ENCODE measurements around the gene PHF13. TPM values are rescaled to one million over a fixed set of nuclear protein-coding genes. Genes with fewer than 3 reads are reported as not detected.

PHF13 gene
- total RNA-seq, 4 donors from 2014 or later, result 6.7 to 12.1 (median 8.7) TPM

- Histone ChIP-seq H3K27me3 (no peaks in the 10 kb centered on the region), H3K27ac (no peak overlapping the region), H3K36me3 (peaks cover 75 to 100% (median 75%) of the 10 kb centered on the region in 3 donors), H3K4me3 (no peak overlapping the region), H3K9me3 (no peaks in the 10 kb centered on the region), H3K4me1 (peaks cover 46 to 96% (median 50%) of the 10 kb centered on the region in 3 donors)
- intact Hi-C loops (cut with DNase I), result no loop called here
- 88 to 96% methylated on average over 3 to 7 of the region's 15 CpGs for WGBS, 2 donors
- no peak for TF ChIP-seq CTCF (IDR thresholded peaks at IDR 0.05)
- TF ChIP-seq POLR2A (IDR thresholded peaks at IDR 0.05), result no peak
- no peak for DNase-seq
Observed at GRCh38 chr1:6593810-6594209, 19.7 kb upstream of the PHF13 start.

GRCh38 chr1:6594977-6595740 lies 18.4 kb upstream of the PHF13 start:
- intact Hi-C loops (cut with DNase I), result no loop called here
- WGBS, 2 donors, result 80 to 86% methylated on average over 11 of the region's 11 CpGs
- H3K4me3 ChIP-seq, result no peak overlapping the region
- H3K36me3 ChIP-seq, result peaks cover 63 to 90% (median 70%) of the 10 kb centered on the region in 3 donors
- no peak for DNase-seq
- TF ChIP-seq POLR2A (IDR thresholded peaks at IDR 0.05), result no peak
- no peak for TF ChIP-seq CTCF (IDR thresholded peaks at IDR 0.05)
- no peaks in the 10 kb centered on the region for H3K9me3 ChIP-seq
- peaks cover 46 to 96% (median 59%) of the 10 kb centered on the region in 3 donors for H3K4me1 ChIP-seq
- no peak overlapping the region for H3K27ac ChIP-seq
- H3K27me3 ChIP-seq, result no peaks in the 10 kb centered on the region

- intact Hi-C loops (cut with DNase I), result no loop called here
- Histone ChIP-seq H3K4me1 (peaks cover 45 to 93% (median 60%) of the 10 kb centered on the region in 3 donors), H3K27me3 (no peaks in the 10 kb centered on the region), H3K36me3 (peaks cover 54 to 78% (median 60%) of the 10 kb centered on the region in 3 donors), H3K9me3 (no peaks in the 10 kb centered on the region), H3K27ac (peak overlapping the region in 2 of 4 donors; percentile 99 to 100), H3K4me3 (peak overlapping the region in 2 of 4 donors; percentile 22 to 49)
- WGBS, 2 donors, result 48 to 49% methylated on average over 7 of the region's 7 CpGs
- TF ChIP-seq CTCF (IDR thresholded peaks at IDR 0.05) (no peak), POLR2A (IDR thresholded peaks at IDR 0.05) (no peak)
- DNase-seq, result no peak
Observed at GRCh38 chr1:6596351-6596750, 17.2 kb upstream of the PHF13 start.

- Histone ChIP-seq H3K36me3 (peaks cover 53 to 70% (median 54%) of the 10 kb centered on the region in 3 donors), H3K4me3 (peak overlapping the region in 2 of 4 donors; percentile 22 to 49), H3K27me3 (no peaks in the 10 kb centered on the region), H3K4me1 (peaks cover 38 to 85% (median 52%) of the 10 kb centered on the region in 3 donors), H3K9me3 (no peaks in the 10 kb centered on the region), H3K27ac (peak overlapping the region in 3 of 4 donors; percentile 96 to 100 (median 99))
- no peak for TF ChIP-seq POLR2A (IDR thresholded peaks at IDR 0.05)
- TF ChIP-seq CTCF (IDR thresholded peaks at IDR 0.05), result no peak
- WGBS, 2 donors, result 58 to 68% methylated on average over 6 to 9 of the region's 15 CpGs
- DNase-seq, result no peak
- intact Hi-C loops (cut with DNase I), result no loop called here
Observed at GRCh38 chr1:6596886-6597776, 16.4 kb upstream of the PHF13 start.
